T47D (cell line): ENCODE data around the gene OTOA.
"Not testable (repeated sequence)": the region's sequence is repeated elsewhere in the genome, so short reads cannot be mapped to it uniquely, and the experiment has no call there.

ENCODE experiments used
- DNase-seq, 2 experiments: peaks; one replicate each; pipeline versions ENCODE4 v3.0.0 to v3.0.0-alpha.2; 2011 to 2012; ENCODE audit warnings: low read depth in 1 of 2, low spot score in 1 of 2
- JUND ChIP-seq: IDR thresholded peaks from 2 replicates; pipeline ENCODE4 v1.6.1; 2012; ENCODE audit warnings: low read depth
- in situ Hi-C: cut with HindIII; loops from 2 replicates; pipeline ENCODE4 v1.10.0; 2016; ENCODE audit warnings: low sequenced_read_pairs, low pct_unique_long_range_greater_than_20kb

OTOA gene

GRCh38 chr16:21634216-21634615, 29.6 kb upstream of the OTOA start:
- in situ Hi-C loops: no loop called here
- no peak for TF ChIP-seq JUND
- DNase-seq: no peak

GRCh38 chr16:21635694-21636093, 28.1 kb upstream of the OTOA start:
- DNase-seq, in situ Hi-C loops: not testable (repeated sequence)

GRCh38 chr16:21637032-21637968, 26.5 kb upstream of the OTOA start:
- TF ChIP-seq JUND: no peak
- in situ Hi-C loops: no loop called here
- DNase-seq: no peak

- no peak for TF ChIP-seq JUND
- DNase-seq: peak in 1 of 2 experiments; percentile 48
- in situ Hi-C loops: no loop called here
Measured at GRCh38 chr16:21638573-21638975, 25.2 kb upstream of the OTOA start.

GRCh38 chr16:21639493-21639892, 24.3 kb upstream of the OTOA start:
- in situ Hi-C loops: no loop called here
- TF ChIP-seq JUND: no peak
- no peak for DNase-seq

- in situ Hi-C loops: no loop called here
- TF ChIP-seq JUND: no peak
Measured at GRCh38 chr16:21641916-21642315, 21.9 kb upstream of the OTOA start.

GRCh38 chr16:21642861-21643260, 20.9 kb upstream of the OTOA start:
- no peak for DNase-seq
- TF ChIP-seq JUND: no peak
- in situ Hi-C loops: no loop called here

More at GRCh38 chr16:21641916-21642315, 21.9 kb upstream of the OTOA start:
- no peak for DNase-seq

- in situ Hi-C loops: no loop called here
- no peak for DNase-seq
- no peak for TF ChIP-seq JUND
Measured at GRCh38 chr16:21643785-21644184, 20.0 kb upstream of the OTOA start.

GRCh38 chr16:21644674-21645073, 19.1 kb upstream of the OTOA start:
- DNase-seq: no peak
- TF ChIP-seq JUND: no peak
- in situ Hi-C loops: no loop called here

GRCh38 chr16:21645261-21645721, 18.5 kb upstream of the OTOA start:
- no peak for TF ChIP-seq JUND
- DNase-seq: no peak
- in situ Hi-C loops: no loop called here

- no peak for TF ChIP-seq JUND
- DNase-seq: no peak
- in situ Hi-C loops: no loop called here
Measured at GRCh38 chr16:21646091-21646490, 17.7 kb upstream of the OTOA start.

- no peak for TF ChIP-seq JUND
- in situ Hi-C loops: no loop called here
- no peak for DNase-seq
Measured at GRCh38 chr16:21646721-21647561, 16.8 kb upstream of the OTOA start.
